Neuronal stem cell (in vitro differentiated cells): Measurements from ENCODE around the gene MRPL52.

Experiments used
- DNase-seq: peaks from one replicate; pipeline ENCODE4 v3.0.0-alpha.2; 2013; ENCODE audit warnings: low spot score
- H2AFZ ChIP-seq: one replicate; pipeline ENCODE4 v1.6.1; 2013; ENCODE audit warnings: mild to moderate bottlenecking, low read length, inconsistent platforms
- H2AK5ac ChIP-seq: 2 replicates; pipeline ENCODE4 v1.6.1; 2013; ENCODE audit warnings: low read depth, mild to moderate bottlenecking, inconsistent platforms, low read length, moderate library complexity, mixed read lengths
- H2BK120ac ChIP-seq: 2 replicates; pipeline ENCODE4 v1.6.1; 2013; ENCODE audit warnings: low read depth, mild to moderate bottlenecking, inconsistent platforms, low read length, moderate library complexity, mixed read lengths
- H2BK12ac ChIP-seq: one replicate; pipeline ENCODE4 v1.6.1; 2013; ENCODE audit warnings: low read length, inconsistent platforms
- H2BK15ac ChIP-seq: 2 replicates; pipeline ENCODE4 v1.6.1; 2013; ENCODE audit warnings: mild to moderate bottlenecking, low read length, inconsistent platforms, mixed read lengths
- H2BK5ac ChIP-seq: one replicate; pipeline ENCODE4 v1.6.1; 2013; ENCODE audit warnings: inconsistent platforms, mild to moderate bottlenecking, low read length, moderate library complexity
- H3K14ac ChIP-seq: one replicate; pipeline ENCODE4 v1.6.1; 2013; ENCODE audit warnings: low read length, inconsistent platforms
- H3K18ac ChIP-seq: 2 replicates; pipeline ENCODE4 v1.6.1; 2013; ENCODE audit warnings: low read length, inconsistent platforms
- H3K23ac ChIP-seq: 2 replicates; pipeline ENCODE4 v1.6.1; 2013; ENCODE audit warnings: low read depth, mild to moderate bottlenecking, mixed read lengths, low read length, inconsistent platforms; ENCODE audit not compliant: poor library complexity
- H3K27ac ChIP-seq: replicated peaks from 3 replicates; pipeline ENCODE4 v1.5.1; 2013; ENCODE audit warnings: low read length, inconsistent platforms
- H3K27me3 ChIP-seq, 3 experiments: 2 replicates each; pipeline ENCODE4 v1.6.1; 2013; ENCODE audit warnings: low read length in 3 of 3, mild to moderate bottlenecking in 2 of 3, inconsistent platforms in 1 of 3, low read depth in 1 of 3, mixed read lengths in 1 of 3, moderate library complexity in 1 of 3; ENCODE audit not compliant: control insufficient read depth in 3 of 3, insufficient read depth in 3 of 3
- H3K36me3 ChIP-seq, 2 donors: replicated peaks in 1 of 2; 2 replicates each; pipeline ENCODE4 v1.6.1; 2013; ENCODE audit warnings: low read length in 2 of 2; ENCODE audit not compliant: control insufficient read depth in 2 of 2, insufficient read depth in 2 of 2
- H3K4ac ChIP-seq: 2 replicates; pipeline ENCODE4 v1.6.1; 2013; ENCODE audit warnings: inconsistent platforms, mild to moderate bottlenecking, low read length, moderate library complexity
- H3K4me1 ChIP-seq, 2 donors: 1 replicate in 1 of 2; 2 replicates in 1 of 2; pipeline ENCODE4 v1.6.1; 2013; ENCODE audit warnings: low read length in 2 of 2, low read depth in 1 of 2; ENCODE audit not compliant: control insufficient read depth in 2 of 2, insufficient read depth in 1 of 2
- H3K4me2 ChIP-seq: one replicate; pipeline ENCODE4 v1.6.1; 2013; ENCODE audit warnings: mild to moderate bottlenecking, low read length, inconsistent platforms; ENCODE audit not compliant: insufficient read depth, poor library complexity, severe bottlenecking
- H3K4me3 ChIP-seq, 2 donors: 2 replicates each; pipeline ENCODE4 v1.5.1; 2013; ENCODE audit warnings: low read length in 2 of 2, mild to moderate bottlenecking in 2 of 2, inconsistent platforms in 1 of 2, moderate library complexity in 1 of 2
- H3K79me1 ChIP-seq: one replicate; pipeline ENCODE4 v1.6.1; 2013; ENCODE audit warnings: low read depth, mild to moderate bottlenecking, inconsistent platforms, low read length, moderate library complexity
- H3K9ac ChIP-seq: one replicate; pipeline ENCODE4 v1.6.1; 2013; ENCODE audit warnings: mild to moderate bottlenecking, low read depth, low read length, inconsistent platforms; ENCODE audit not compliant: poor library complexity
- H3K9me3 ChIP-seq, 2 donors: replicated peaks in 1 of 2; 2 replicates each; pipeline versions ENCODE3 to v1.6.1; 2013; ENCODE audit warnings: low read length in 2 of 2, mild to moderate bottlenecking in 2 of 2, inconsistent platforms in 1 of 2, low read depth in 1 of 2, mixed read lengths in 1 of 2, moderate library complexity in 1 of 2; ENCODE audit not compliant: control insufficient read depth in 2 of 2, insufficient read depth in 1 of 2
- H4K8ac ChIP-seq: one replicate; pipeline ENCODE4 v1.6.1; 2013; ENCODE audit warnings: low read depth, mild to moderate bottlenecking, inconsistent platforms, low read length, moderate library complexity
- H4K91ac ChIP-seq: one replicate; pipeline ENCODE4 v1.6.1; 2013; ENCODE audit warnings: low read length, low read depth, mild to moderate bottlenecking, inconsistent platforms; ENCODE audit not compliant: poor library complexity
- WGBS, 2 donors: extraction: QIAGEN DNeasy Blood & Tissue Kit; methylation state at CpG; one replicate each; pipeline ENCODE4 v1.1.7; 2013; ENCODE audit warnings: missing lambda C conversion rate in 2 of 2, mixed read lengths in 1 of 2; ENCODE audit not compliant: insufficient read length in 2 of 2, insufficient replicate concordance in 1 of 2; ENCODE audit errors: extremely low coverage in 2 of 2; 5-methylcytosine and 5-hydroxymethylcytosine counted together

MRPL52 gene

GRCh38 chr14:22842211-22843122 is 12.8 kb downstream of the MRPL52 start:
- H3K14ac ChIP-seq = no peak overlapping the region
- H3K4me3 ChIP-seq = no peak overlapping the region
- WGBS, 2 donors = no CpG with 5 or more reads among the region's 28 CpGs
- peaks cover 2% of the 10 kb centered on the region for H3K79me1 ChIP-seq
- H3K4me1 ChIP-seq = peaks cover 3 to 4% of the 10 kb centered on the region in 2 donors
- no peak overlapping the region for H4K91ac ChIP-seq
- no peak overlapping the region for H3K4ac ChIP-seq
- H3K18ac ChIP-seq = no peak overlapping the region
- no peak overlapping the region for H2BK120ac ChIP-seq
- H2BK5ac ChIP-seq = no peak overlapping the region
- no peak overlapping the region for H2BK12ac ChIP-seq
- no peak overlapping the region for H2BK15ac ChIP-seq
- DNase-seq = no peak
- peaks cover 0 to 12% (median 0%) of the 10 kb centered on the region in 3 experiments for H3K27me3 ChIP-seq
- H2AK5ac ChIP-seq = no peak overlapping the region
- H3K9ac ChIP-seq = no peak overlapping the region
- H3K36me3 ChIP-seq = peaks cover 0 to 2% of the 10 kb centered on the region in 2 donors
- H4K8ac ChIP-seq = no peak overlapping the region
- H3K9me3 ChIP-seq = peaks cover 0 to 5% of the 10 kb centered on the region in 2 donors
- no peak overlapping the region for H3K27ac ChIP-seq
- no peak overlapping the region for H3K23ac ChIP-seq
- peak overlapping the region; percentile 33 for H2AFZ ChIP-seq
- H3K4me2 ChIP-seq = no peak overlapping the region

GRCh38 chr14:22843123-22843925 is 13.6 kb downstream of the MRPL52 start:
- Histone ChIP-seq H2BK5ac (peak overlapping the region; percentile 29), H2BK120ac (no peak overlapping the region), H3K27me3 (peaks cover 0 to 4% (median 0%) of the 10 kb centered on the region in 3 experiments), H4K8ac (no peak overlapping the region), H2AK5ac (no peak overlapping the region), H3K27ac (no peak overlapping the region), H3K9me3 (peaks cover 0 to 5% of the 10 kb centered on the region in 2 donors), H3K23ac (no peak overlapping the region), H2AFZ (peak overlapping the region; percentile 33), H2BK12ac (no peak overlapping the region), H3K4ac (no peak overlapping the region), H3K18ac (no peak overlapping the region), H3K36me3 (peaks cover 0 to 2% of the 10 kb centered on the region in 2 donors), H3K14ac (no peak overlapping the region), H3K4me2 (no peak overlapping the region), H4K91ac (no peak overlapping the region), H2BK15ac (no peak overlapping the region), H3K9ac (no peak overlapping the region), H3K4me1 (peaks cover 11% of the 10 kb centered on the region in 2 donors), H3K4me3 (no peak overlapping the region), H3K79me1 (peaks cover 2% of the 10 kb centered on the region)
- DNase-seq = no peak
- no CpG with 5 or more reads among the region's 21 CpGs for whole genome bisulfite sequencing, 2 donors

GRCh38 chr14:22844221-22845102 is 14.8 kb downstream of the MRPL52 start:
- no peak overlapping the region for H3K9ac ChIP-seq
- H3K9me3 ChIP-seq = no peaks in the 10 kb centered on the region
- H2AK5ac ChIP-seq = peak overlapping the region; percentile 21
- H3K4ac ChIP-seq = no peak overlapping the region
- H3K4me2 ChIP-seq = no peak overlapping the region
- H3K4me1 ChIP-seq = peaks cover 15% of the 10 kb centered on the region in 2 donors
- no peak overlapping the region for H4K8ac ChIP-seq
- no peak overlapping the region for H4K91ac ChIP-seq
- no peak for DNase-seq
- H2AFZ ChIP-seq = no peak overlapping the region
- no peak overlapping the region for H3K18ac ChIP-seq
- H3K27me3 ChIP-seq = no peaks in the 10 kb centered on the region
- H2BK5ac ChIP-seq = no peak overlapping the region
- H2BK120ac ChIP-seq = no peak overlapping the region
- no peak overlapping the region for H3K23ac ChIP-seq
- H3K4me3 ChIP-seq = no peak overlapping the region
- H3K27ac ChIP-seq = no peak overlapping the region
- H2BK12ac ChIP-seq = no peak overlapping the region
- WGBS, 2 donors = no CpG with 5 or more reads among the region's 22 CpGs
- H3K14ac ChIP-seq = no peak overlapping the region
- peaks cover 0 to 4% of the 10 kb centered on the region in 2 donors for H3K36me3 ChIP-seq
- peaks cover 2% of the 10 kb centered on the region for H3K79me1 ChIP-seq
- no peak overlapping the region for H2BK15ac ChIP-seq
